NOMO-1 (cell line): ENCODE measurements around the gene OTOG.

Experiments
- DNase-seq, 2 experiments: peaks; one replicate each; lab custom pipeline; 2025; ENCODE audit not compliant: unreplicated experiment in 2 of 2; lab: John Stamatoyannopoulos, UW

The OTOG gene

GRCh38 chr11:17578296-17578695 is 31.2 kb downstream of the OTOG start:
- no peak for DNase-seq

- DNase-seq = no peak
Observed at GRCh38 chr11:17578958-17579357, 31.9 kb downstream of the OTOG start.

- no peak for DNase-seq
Observed at GRCh38 chr11:17579451-17579850, 32.4 kb downstream of the OTOG start.

GRCh38 chr11:17580271-17580670 is 33.2 kb downstream of the OTOG start:
- DNase-seq = no peak

GRCh38 chr11:17581036-17581731 is 34.1 kb downstream of the OTOG start:
- DNase-seq = no peak

GRCh38 chr11:17581732-17582053 is 34.6 kb downstream of the OTOG start:
- DNase-seq = no peak

- DNase-seq = no peak
Observed at GRCh38 chr11:17585911-17586695, 39.0 kb downstream of the OTOG start.

- DNase-seq = no peak
Observed at GRCh38 chr11:17588166-17588565, 41.1 kb downstream of the OTOG start.

- no peak for DNase-seq
Observed at GRCh38 chr11:17588721-17589120, 41.7 kb downstream of the OTOG start.

- DNase-seq = no peak
Observed at GRCh38 chr11:17590463-17590862, 43.4 kb downstream of the OTOG start.

- no peak for DNase-seq
Observed at GRCh38 chr11:17591293-17591692, 44.2 kb downstream of the OTOG start.

GRCh38 chr11:17593466-17594245 is 46.6 kb downstream of the OTOG start:
- DNase-seq = no peak

GRCh38 chr11:17594686-17595192 is 47.7 kb downstream of the OTOG start:
- no peak for DNase-seq

GRCh38 chr11:17595526-17596309 is 48.7 kb downstream of the OTOG start:
- no peak for DNase-seq

GRCh38 chr11:17596310-17596669 is 49.2 kb downstream of the OTOG start:
- no peak for DNase-seq

- DNase-seq = no peak
Observed at GRCh38 chr11:17596711-17597110, 49.7 kb downstream of the OTOG start.

- DNase-seq = no peak
Observed at GRCh38 chr11:17597770-17598169, 50.7 kb downstream of the OTOG start.

- peak; percentile 9 to 26 for DNase-seq
Observed at GRCh38 chr11:17598700-17599459, 51.8 kb downstream of the OTOG start.

- no peak for DNase-seq
Observed at GRCh38 chr11:17599460-17599925, 52.4 kb downstream of the OTOG start.
